Astrocyte (in vitro differentiated cells and primary cell): ENCODE measurements around the gene AUTS2.

ENCODE experiments used
- CTCF ChIP-seq: IDR thresholded peaks from 2 replicates; pipeline ENCODE4 v1.5.1; 2011; ENCODE audit warnings: low read depth, mild to moderate bottlenecking, inconsistent platforms, low read length, moderate library complexity; ENCODE audit not compliant: insufficient read depth
- EZH2 ChIP-seq: IDR thresholded peaks from 2 replicates; pipeline ENCODE4 v1.6.1; 2012; ENCODE audit warnings: mild to moderate bottlenecking, low read length, inconsistent platforms; ENCODE audit not compliant: insufficient read depth

- TF ChIP-seq CTCF (no peak), EZH2 (no peak)
These were observed 1181.0 kb downstream of the AUTS2 start for GRCh38 chr7:70779321-70779720.
